Measurements from ENCODE around the gene MYO10.

GRCh38 chr5:16881251-16881650 is 54.8 kb downstream of the MYO10 start:
- TF ChIP-seq, protein P1, sequence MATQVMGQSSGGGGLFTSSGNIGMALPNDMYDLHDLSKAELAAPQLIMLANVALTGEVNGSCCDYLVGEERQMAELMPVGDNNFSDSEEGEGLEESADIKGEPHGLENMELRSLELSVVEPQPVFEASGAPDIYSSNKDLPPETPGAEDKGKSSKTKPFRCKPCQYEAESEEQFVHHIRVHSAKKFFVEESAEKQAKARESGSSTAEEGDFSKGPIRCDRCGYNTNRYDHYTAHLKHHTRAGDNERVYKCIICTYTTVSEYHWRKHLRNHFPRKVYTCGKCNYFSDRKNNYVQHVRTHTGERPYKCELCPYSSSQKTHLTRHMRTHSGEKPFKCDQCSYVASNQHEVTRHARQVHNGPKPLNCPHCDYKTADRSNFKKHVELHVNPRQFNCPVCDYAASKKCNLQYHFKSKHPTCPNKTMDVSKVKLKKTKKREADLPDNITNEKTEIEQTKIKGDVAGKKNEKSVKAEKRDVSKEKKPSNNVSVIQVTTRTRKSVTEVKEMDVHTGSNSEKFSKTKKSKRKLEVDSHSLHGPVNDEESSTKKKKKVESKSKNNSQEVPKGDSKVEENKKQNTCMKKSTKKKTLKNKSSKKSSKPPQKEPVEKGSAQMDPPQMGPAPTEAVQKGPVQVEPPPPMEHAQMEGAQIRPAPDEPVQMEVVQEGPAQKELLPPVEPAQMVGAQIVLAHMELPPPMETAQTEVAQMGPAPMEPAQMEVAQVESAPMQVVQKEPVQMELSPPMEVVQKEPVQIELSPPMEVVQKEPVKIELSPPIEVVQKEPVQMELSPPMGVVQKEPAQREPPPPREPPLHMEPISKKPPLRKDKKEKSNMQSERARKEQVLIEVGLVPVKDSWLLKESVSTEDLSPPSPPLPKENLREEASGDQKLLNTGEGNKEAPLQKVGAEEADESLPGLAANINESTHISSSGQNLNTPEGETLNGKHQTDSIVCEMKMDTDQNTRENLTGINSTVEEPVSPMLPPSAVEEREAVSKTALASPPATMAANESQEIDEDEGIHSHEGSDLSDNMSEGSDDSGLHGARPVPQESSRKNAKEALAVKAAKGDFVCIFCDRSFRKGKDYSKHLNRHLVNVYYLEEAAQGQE (IDR thresholded peaks at IDR 0.05; ENCODE audit: low read depth) = no peak
- TF ChIP-seq EP300 (IDR thresholded peaks at IDR 0.05; ENCODE audit: borderline replicate concordance) (no peak), CEBPB (IDR thresholded peaks at IDR 0.05) (no peak), YY1 (IDR thresholded peaks at IDR 0.05; ENCODE audit: low read depth) (no peak), TAF1 (IDR thresholded peaks at IDR 0.05; ENCODE audit: low read depth) (no peak), RAD21 (IDR thresholded peaks at IDR 0.05; ENCODE audit: low read depth) (no peak), NFIC (IDR thresholded peaks at IDR 0.05) (no peak), EGR1 (IDR thresholded peaks at IDR 0.05) (no peak), FOXM1 (IDR thresholded peaks at IDR 0.05; ENCODE audit: borderline replicate concordance, low read depth) (no peak), TCF12 (IDR thresholded peaks at IDR 0.05; ENCODE audit: low read depth) (no peak), CREB1 (IDR thresholded peaks at IDR 0.05; ENCODE audit: low read depth) (no peak), ZBTB7A (IDR thresholded peaks at IDR 0.05; ENCODE audit: low read depth) (no peak)
- TF ChIP-seq, protein P2, sequence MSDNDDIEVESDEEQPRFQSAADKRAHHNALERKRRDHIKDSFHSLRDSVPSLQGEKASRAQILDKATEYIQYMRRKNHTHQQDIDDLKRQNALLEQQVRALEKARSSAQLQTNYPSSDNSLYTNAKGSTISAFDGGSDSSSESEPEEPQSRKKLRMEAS (IDR thresholded peaks at IDR 0.05) = no peak
- TF ChIP-seq, protein P3, sequence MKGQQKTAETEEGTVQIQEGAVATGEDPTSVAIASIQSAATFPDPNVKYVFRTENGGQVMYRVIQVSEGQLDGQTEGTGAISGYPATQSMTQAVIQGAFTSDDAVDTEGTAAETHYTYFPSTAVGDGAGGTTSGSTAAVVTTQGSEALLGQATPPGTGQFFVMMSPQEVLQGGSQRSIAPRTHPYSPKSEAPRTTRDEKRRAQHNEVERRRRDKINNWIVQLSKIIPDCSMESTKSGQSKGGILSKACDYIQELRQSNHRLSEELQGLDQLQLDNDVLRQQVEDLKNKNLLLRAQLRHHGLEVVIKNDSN (IDR thresholded peaks at IDR 0.05) = no peak
